Panc1 (cell line): Measurements from ENCODE around the gene TTLL12. TPM values are rescaled to one million over a fixed set of nuclear protein-coding genes. Genes with fewer than 3 reads are reported as not detected.

Experiments used
- ATAC-seq: fragments of 200-7000 bp; cut with Tn5 transposase; 2 replicates; pipeline ENCODE4 v1.9.1; 2020; ENCODE audit warnings: mild to moderate bottlenecking, moderate library complexity
- BruUV-seq: library from RNA; stranded (reverse); fragments of 400-500 nt; replicated peaks from 2 replicates; lab custom pipeline; 2021; lab: Mats Ljungman, UMichigan
- CTCF ChIA-PET: fragments of 300-600 bp; sonication (Branson Sonifier 250); formaldehyde crosslinking; loops from one replicate; lab custom pipeline; 2022; ENCODE audit warnings: antibody characterized with exemption; lab: Charles Lee
- POLR2A ChIA-PET: fragments of 300-600 bp; sonication (Branson Sonifier 250); formaldehyde crosslinking; loops from one replicate; lab custom pipeline; 2022; ENCODE audit warnings: antibody characterized with exemption; lab: Charles Lee
- DNase-seq: peaks from one replicate; pipeline ENCODE4 v3.0.0-alpha.2; 2010; ENCODE audit warnings: low read depth, low spot score
- H3K27ac ChIP-seq: 2 replicates; pipeline ENCODE4 v1.5.1; 2011; ENCODE audit warnings: mild to moderate bottlenecking, low read length, inconsistent platforms
- H3K27me3 ChIP-seq: fragments of 200-500 bp; sonication (Bioruptor generic); 2 replicates; pipeline ENCODE4 v1.6.0; 2014; ENCODE audit warnings: low read length, inconsistent platforms; ENCODE audit not compliant: control insufficient read depth, insufficient read depth
- H3K36me3 ChIP-seq: fragments of 200-500 bp; sonication (Bioruptor generic); 2 replicates; pipeline ENCODE4 v1.5.1; 2014; ENCODE audit warnings: inconsistent platforms, mild to moderate bottlenecking, low read length, moderate library complexity; ENCODE audit not compliant: control insufficient read depth, insufficient read depth
- H3K4me1 ChIP-seq: 2 replicates; pipeline ENCODE4 v1.5.1; 2011; ENCODE audit warnings: inconsistent platforms, mild to moderate bottlenecking, low read length, moderate library complexity; ENCODE audit not compliant: control insufficient read depth, insufficient read depth
- H3K4me3 ChIP-seq, 2 experiments: 2 replicates each; pipeline ENCODE4 v1.5.1; 2011 to 2012; ENCODE audit warnings: low read depth in 2 of 2, low read length in 2 of 2, mild to moderate bottlenecking in 2 of 2, inconsistent platforms in 1 of 2, moderate library complexity in 1 of 2
- H3K9me3 ChIP-seq: fragments of 200-500 bp; sonication (Bioruptor generic); 2 replicates; pipeline ENCODE4 v1.5.1; 2014; ENCODE audit warnings: low read depth, mild to moderate bottlenecking, inconsistent platforms, low read length, moderate library complexity; ENCODE audit not compliant: control insufficient read depth, insufficient read depth
- POLR2AphosphoS5 ChIP-seq: IDR thresholded peaks from 2 replicates; pipeline ENCODE4 v1.6.1; 2012; ENCODE audit warnings: mild to moderate bottlenecking, low read depth, low read length, moderate library complexity
- SIN3A ChIP-seq: IDR thresholded peaks from 2 replicates; pipeline ENCODE4 v1.6.1; 2012; ENCODE audit warnings: low read depth, mild to moderate bottlenecking, low read length, moderate library complexity, borderline replicate concordance; ENCODE audit not compliant: insufficient read depth
- TCF7L2 ChIP-seq: IDR thresholded peaks from 2 replicates; pipeline ENCODE4 v1.6.1; 2011; ENCODE audit warnings: mild to moderate bottlenecking, low read depth, low read length, inconsistent platforms
- in situ Hi-C: cut with HindIII; loops from 2 replicates; pipeline ENCODE4 v1.10.0; 2016; ENCODE audit warnings: low sequenced_read_pairs, low pct_unique_long_range_greater_than_20kb
- intact Hi-C: fragments of 100-400 bp; cut with micrococcal nuclease; formaldehyde crosslinking; loops from one replicate; pipeline ENCODE4 v1.10.0; 2022; ENCODE audit not compliant: unreplicated experiment
- total RNA-seq: library from RNA; stranded (reverse); gene quantifications from one replicate; pipeline ENCODE4 v1.2.1, GENCODE V29; 2021; ENCODE audit not compliant: unreplicated experiment
- TF ChIP-seq, protein P1 (sequence below), 2 experiments: IDR thresholded peaks; 2 replicates each; pipeline ENCODE4 v1.6.1; 2011 to 2012; ENCODE audit warnings: low read depth in 2 of 2, control low read depth in 1 of 2, low read length in 1 of 2, mild to moderate bottlenecking in 1 of 2, moderate library complexity in 1 of 2; ENCODE audit not compliant: insufficient read depth in 1 of 2
- TF ChIP-seq, protein P2 (sequence below): fragments of 450-650 bp; IDR thresholded peaks from 2 replicates; pipeline ENCODE4 v1.5.1; 2017; ENCODE audit warnings: mild to moderate bottlenecking

The TTLL12 gene
- total RNA-seq, 1 experiment from 2014 or later, result 26.3 TPM

DNA sequence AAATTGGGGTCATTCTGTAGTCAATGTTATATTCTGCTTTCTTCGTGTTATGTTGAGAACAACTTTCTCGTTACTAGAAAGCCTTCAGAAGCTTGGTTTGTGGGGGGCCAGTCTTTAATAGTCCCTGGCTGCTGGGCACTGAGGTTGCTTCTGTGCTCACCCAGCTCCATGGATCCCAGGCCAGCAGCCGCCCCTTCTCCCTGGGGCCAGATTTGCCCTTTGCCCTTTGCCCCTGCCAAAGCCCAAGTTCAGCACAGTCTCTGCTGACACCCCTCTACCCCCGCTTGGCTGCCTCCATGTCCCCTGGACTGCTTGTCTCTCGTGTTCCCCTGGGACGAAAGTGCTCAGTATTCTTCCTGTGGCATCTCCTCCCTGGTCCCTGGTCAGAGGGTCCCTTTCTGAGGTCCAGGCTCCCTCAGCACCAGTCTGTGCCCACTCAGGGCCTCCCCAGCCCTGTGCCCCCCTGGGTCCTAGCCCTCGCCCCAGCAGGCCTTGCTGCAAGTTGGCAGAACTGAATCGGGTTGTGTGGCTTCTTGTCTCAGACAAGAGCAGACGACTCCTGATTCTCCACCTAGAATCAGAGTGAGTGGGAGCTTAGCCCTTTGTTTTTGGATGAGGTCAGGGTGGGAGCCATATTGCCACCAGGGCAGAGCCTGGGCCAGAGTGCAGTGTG, 28.9 kb downstream of the TTLL12 start:
- H3K27ac ChIP-seq, result no peak overlapping the region
- peaks cover 6% of the 10 kb centered on the region; the same call in 1 of the 2 replicates for H3K4me1 ChIP-seq
- H3K9me3 ChIP-seq, result no peaks in the 10 kb centered on the region
- no TSS peak for BruUV-seq
- no peak overlapping the region for H3K4me3 ChIP-seq
- intact Hi-C loops, result no loop called here
- DNase-seq, result no peak
- TF ChIP-seq, protein P1, sequence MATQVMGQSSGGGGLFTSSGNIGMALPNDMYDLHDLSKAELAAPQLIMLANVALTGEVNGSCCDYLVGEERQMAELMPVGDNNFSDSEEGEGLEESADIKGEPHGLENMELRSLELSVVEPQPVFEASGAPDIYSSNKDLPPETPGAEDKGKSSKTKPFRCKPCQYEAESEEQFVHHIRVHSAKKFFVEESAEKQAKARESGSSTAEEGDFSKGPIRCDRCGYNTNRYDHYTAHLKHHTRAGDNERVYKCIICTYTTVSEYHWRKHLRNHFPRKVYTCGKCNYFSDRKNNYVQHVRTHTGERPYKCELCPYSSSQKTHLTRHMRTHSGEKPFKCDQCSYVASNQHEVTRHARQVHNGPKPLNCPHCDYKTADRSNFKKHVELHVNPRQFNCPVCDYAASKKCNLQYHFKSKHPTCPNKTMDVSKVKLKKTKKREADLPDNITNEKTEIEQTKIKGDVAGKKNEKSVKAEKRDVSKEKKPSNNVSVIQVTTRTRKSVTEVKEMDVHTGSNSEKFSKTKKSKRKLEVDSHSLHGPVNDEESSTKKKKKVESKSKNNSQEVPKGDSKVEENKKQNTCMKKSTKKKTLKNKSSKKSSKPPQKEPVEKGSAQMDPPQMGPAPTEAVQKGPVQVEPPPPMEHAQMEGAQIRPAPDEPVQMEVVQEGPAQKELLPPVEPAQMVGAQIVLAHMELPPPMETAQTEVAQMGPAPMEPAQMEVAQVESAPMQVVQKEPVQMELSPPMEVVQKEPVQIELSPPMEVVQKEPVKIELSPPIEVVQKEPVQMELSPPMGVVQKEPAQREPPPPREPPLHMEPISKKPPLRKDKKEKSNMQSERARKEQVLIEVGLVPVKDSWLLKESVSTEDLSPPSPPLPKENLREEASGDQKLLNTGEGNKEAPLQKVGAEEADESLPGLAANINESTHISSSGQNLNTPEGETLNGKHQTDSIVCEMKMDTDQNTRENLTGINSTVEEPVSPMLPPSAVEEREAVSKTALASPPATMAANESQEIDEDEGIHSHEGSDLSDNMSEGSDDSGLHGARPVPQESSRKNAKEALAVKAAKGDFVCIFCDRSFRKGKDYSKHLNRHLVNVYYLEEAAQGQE (IDR thresholded peaks at IDR 0.05; ENCODE audit: insufficient read depth in 1 of 2, low read depth in 2 of 2, low read length in 1 of 2), result no peak
- no peak for TF ChIP-seq SIN3A
- no peak for TF ChIP-seq TCF7L2
- TF ChIP-seq, protein P2, sequence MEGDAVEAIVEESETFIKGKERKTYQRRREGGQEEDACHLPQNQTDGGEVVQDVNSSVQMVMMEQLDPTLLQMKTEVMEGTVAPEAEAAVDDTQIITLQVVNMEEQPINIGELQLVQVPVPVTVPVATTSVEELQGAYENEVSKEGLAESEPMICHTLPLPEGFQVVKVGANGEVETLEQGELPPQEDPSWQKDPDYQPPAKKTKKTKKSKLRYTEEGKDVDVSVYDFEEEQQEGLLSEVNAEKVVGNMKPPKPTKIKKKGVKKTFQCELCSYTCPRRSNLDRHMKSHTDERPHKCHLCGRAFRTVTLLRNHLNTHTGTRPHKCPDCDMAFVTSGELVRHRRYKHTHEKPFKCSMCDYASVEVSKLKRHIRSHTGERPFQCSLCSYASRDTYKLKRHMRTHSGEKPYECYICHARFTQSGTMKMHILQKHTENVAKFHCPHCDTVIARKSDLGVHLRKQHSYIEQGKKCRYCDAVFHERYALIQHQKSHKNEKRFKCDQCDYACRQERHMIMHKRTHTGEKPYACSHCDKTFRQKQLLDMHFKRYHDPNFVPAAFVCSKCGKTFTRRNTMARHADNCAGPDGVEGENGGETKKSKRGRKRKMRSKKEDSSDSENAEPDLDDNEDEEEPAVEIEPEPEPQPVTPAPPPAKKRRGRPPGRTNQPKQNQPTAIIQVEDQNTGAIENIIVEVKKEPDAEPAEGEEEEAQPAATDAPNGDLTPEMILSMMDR, result no peak
- no peak for TF ChIP-seq POLR2AphosphoS5
- ChIA-PET CTCF (interaction anchor here (0.5 kb wide), 1 partner anchor 50 kb away, joined by 6 read pairs; no protein-coding TSS in a partner anchor), POLR2A (no interaction called here)
- no peaks in the 10 kb centered on the region for H3K27me3 ChIP-seq
- no peaks in the 10 kb centered on the region for H3K36me3 ChIP-seq
- ATAC-seq, result no peak
- in situ Hi-C loops, result no loop called here

DNA sequence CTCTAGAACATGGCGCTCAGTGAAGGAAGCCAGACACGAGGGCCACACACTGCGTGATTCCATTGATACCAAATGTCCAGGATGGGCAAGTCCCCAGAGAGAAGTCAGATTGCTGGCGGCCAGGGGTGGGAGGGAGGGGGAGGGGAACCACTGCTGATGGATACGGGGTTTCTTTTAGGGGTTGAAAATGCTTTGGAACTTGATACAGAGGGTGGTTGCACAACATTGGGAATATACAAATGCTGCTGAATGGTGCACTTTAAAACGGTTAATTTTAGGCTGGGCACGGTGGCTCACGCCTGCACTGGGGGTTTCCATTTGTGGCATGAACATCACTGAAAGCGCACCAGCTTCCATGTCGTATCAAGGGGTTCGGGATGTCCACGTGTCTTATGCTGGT, 30.5 kb downstream of the TTLL12 start:
- Histone ChIP-seq H3K27ac (no peak overlapping the region), H3K27me3 (no peaks in the 10 kb centered on the region), H3K4me3 (no peak overlapping the region), H3K9me3 (no peaks in the 10 kb centered on the region), H3K36me3 (no peaks in the 10 kb centered on the region), H3K4me1 (peaks cover 6% of the 10 kb centered on the region; the same call in 1 of the 2 replicates)
- ChIA-PET POLR2A (no interaction called here), CTCF (interaction anchor here (0.6 kb wide), 1 partner anchor 34 kb away, joined by 3 read pairs; no protein-coding TSS in a partner anchor)
- ATAC-seq, result no peak
- TF ChIP-seq POLR2AphosphoS5 (no peak), TCF7L2 (no peak), SIN3A (no peak)
- TF ChIP-seq, protein P2, result no peak
- TF ChIP-seq, protein P1 (IDR thresholded peaks at IDR 0.05; ENCODE audit: insufficient read depth in 1 of 2, low read depth in 2 of 2, low read length in 1 of 2), result no peak
- intact Hi-C loops (no loop called here), in situ Hi-C loops (no loop called here)
- no TSS peak for BruUV-seq
- DNase-seq, result no peak
